H1 (cell line): Measurements from ENCODE around the gene TAPT1. TPM values are rescaled to one million over a fixed set of nuclear protein-coding genes. Genes with fewer than 3 reads are reported as not detected.

Source experiments
- CTCF ChIA-PET: fragments of 300-600 bp; sonication (Branson Sonifier 250); formaldehyde crosslinking; loops from one replicate; lab custom pipeline; 2021; ENCODE audit not compliant: partially characterized antibody; lab: Charles Lee
- POLR2A ChIA-PET: fragments of 300-600 bp; sonication (Branson Sonifier 250); formaldehyde crosslinking; loops from one replicate; lab custom pipeline; 2021; ENCODE audit warnings: inconsistent platforms; ENCODE audit not compliant: partially characterized antibody; lab: Charles Lee
- DNase-seq, 2 experiments: peaks; one replicate each; pipeline versions ENCODE4 v3.0.0 to v3.0.0-alpha.2; 2010 to 2022; ENCODE audit warnings: low spot score in 2 of 2, low read depth in 1 of 2, mixed read lengths in 1 of 2
- FAIRE-seq: peaks from 2 replicates; lab custom pipeline; 2011; peaks lifted over from hg19 to GRCh38; lab: Jason Lieb, UNC
- H2AFZ ChIP-seq: 2 replicates; pipeline ENCODE4 v1.8.1; 2012; ENCODE audit warnings: low read length, inconsistent platforms
- H2AK5ac ChIP-seq: 2 replicates; pipeline ENCODE4 v1.6.1; 2013; ENCODE audit warnings: low read depth, low read length
- H2BK120ac ChIP-seq: replicated peaks from 2 replicates; pipeline ENCODE3; 2013; ENCODE audit warnings: low read depth, low read length, inconsistent platforms
- H2BK12ac ChIP-seq: 2 replicates; pipeline ENCODE4 v1.6.1; 2013; ENCODE audit warnings: low read depth, low read length
- H2BK15ac ChIP-seq: 2 replicates; pipeline ENCODE4 v1.6.1; 2013; ENCODE audit warnings: low read length
- H2BK20ac ChIP-seq: 2 replicates; pipeline ENCODE4 v1.6.1; 2013; ENCODE audit warnings: low read length
- H2BK5ac ChIP-seq: 2 replicates; pipeline ENCODE4 v1.6.1; 2013; ENCODE audit warnings: low read depth, low read length
- H3K14ac ChIP-seq: 2 replicates; pipeline ENCODE4 v1.6.1; 2013; ENCODE audit warnings: inconsistent platforms; ENCODE audit not compliant: insufficient read length
- H3K18ac ChIP-seq: 2 replicates; pipeline ENCODE4 v1.6.1; 2013; ENCODE audit warnings: low read length; ENCODE audit errors: extremely low read depth
- H3K23ac ChIP-seq: 2 replicates; pipeline ENCODE4 v1.6.1; 2013; ENCODE audit warnings: inconsistent platforms; ENCODE audit not compliant: insufficient read length
- H3K23me2 ChIP-seq: 2 replicates; pipeline ENCODE4 v1.6.1; 2013; ENCODE audit warnings: low read depth, low read length
- H3K27ac ChIP-seq: 2 replicates; pipeline ENCODE4 v1.6.1; 2011; ENCODE audit warnings: low read depth, low read length, inconsistent platforms
- H3K27me3 ChIP-seq, 4 experiments: replicated peaks in 1 of 4; 1 replicate in 1 of 4; 2 replicates in 3 of 4; pipeline versions ENCODE4 v1.6.1 to v1.8.1; 2011 to 2013; ENCODE audit warnings: low read length in 3 of 4, mild to moderate bottlenecking in 3 of 4, inconsistent platforms in 2 of 4, mixed read lengths in 2 of 4, moderate library complexity in 1 of 4; ENCODE audit not compliant: control insufficient read depth in 3 of 4, insufficient read depth in 3 of 4; ENCODE audit errors: extremely low read depth in 1 of 4
- H3K36me3 ChIP-seq, 4 experiments: 2 replicates each; pipeline versions ENCODE4 v1.6.1 to v1.8.1; 2011 to 2013; ENCODE audit warnings: mild to moderate bottlenecking in 4 of 4, low read length in 3 of 4, moderate library complexity in 2 of 4, control low read depth in 1 of 4, inconsistent platforms in 1 of 4; ENCODE audit not compliant: insufficient read depth in 4 of 4, control insufficient read depth in 2 of 4
- H3K4ac ChIP-seq: replicated peaks from 2 replicates; pipeline ENCODE3; 2013; ENCODE audit warnings: low read length, low read depth, mixed read lengths, inconsistent platforms; ENCODE audit not compliant: insufficient read length
- H3K4me1 ChIP-seq, 4 experiments: replicated peaks in 1 of 4; 1 replicate in 1 of 4; 2 replicates in 3 of 4; pipeline versions ENCODE4 v1.6.1 to v1.8.1; 2011 to 2013; ENCODE audit warnings: low read length in 3 of 4, inconsistent platforms in 2 of 4, mixed read lengths in 1 of 4; ENCODE audit not compliant: insufficient read depth in 4 of 4, control insufficient read depth in 3 of 4
- H3K4me2 ChIP-seq, 2 experiments: 2 replicates each; pipeline versions ENCODE4 v1.6.1 to v1.8.1; 2011 to 2013; ENCODE audit warnings: low read depth in 2 of 2, low read length in 2 of 2, control low read depth in 1 of 2, inconsistent platforms in 1 of 2, mild to moderate bottlenecking in 1 of 2; ENCODE audit not compliant: insufficient read depth in 1 of 2
- H3K4me3 ChIP-seq, 4 experiments: fragments of 200-600, 300-600 bp in 1 of 4; sonication (generic), shearing (Covaris generic), sonication (Bioruptor Twin) in 1 of 4; 2 replicates each; pipeline versions ENCODE4 v1.5.1 to v1.8.1; 2011 to 2016; ENCODE audit warnings: low read length in 4 of 4, low read depth in 3 of 4, control low read depth in 2 of 4, inconsistent platforms in 2 of 4, mild to moderate bottlenecking in 2 of 4, mixed read lengths in 1 of 4, moderate library complexity in 1 of 4; ENCODE audit not compliant: insufficient read depth in 2 of 4; ENCODE audit errors: extremely low read depth in 1 of 4
- H3K56ac ChIP-seq: replicated peaks from 2 replicates; pipeline ENCODE3; 2013; ENCODE audit warnings: low read depth, mild to moderate bottlenecking, mixed read lengths, low read length, inconsistent platforms; ENCODE audit not compliant: insufficient read length
- H3K79me1 ChIP-seq: 2 replicates; pipeline ENCODE4 v1.6.1; 2013; ENCODE audit warnings: low read depth, low read length, control low read depth
- H3K79me2 ChIP-seq, 2 experiments: 2 replicates each; pipeline versions ENCODE4 v1.6.1 to v1.8.1; 2012 to 2013; ENCODE audit warnings: low read length in 2 of 2, mild to moderate bottlenecking in 2 of 2, inconsistent platforms in 1 of 2; ENCODE audit not compliant: insufficient read depth in 2 of 2, control insufficient read depth in 1 of 2
- H3K9ac ChIP-seq, 4 experiments: replicated peaks in 1 of 4; 1 replicate in 1 of 4; 2 replicates in 3 of 4; pipeline versions ENCODE4 v1.6.1 to v1.8.1; 2011 to 2013; ENCODE audit warnings: low read depth in 3 of 4, low read length in 3 of 4, control low read depth in 2 of 4, mild to moderate bottlenecking in 2 of 4, moderate library complexity in 2 of 4, inconsistent platforms in 1 of 4; ENCODE audit errors: extremely low read depth in 1 of 4
- H3K9me3 ChIP-seq, 2 experiments: 2 replicates each; pipeline versions ENCODE4 v1.6.1 to v1.8.1; 2012 to 2013; ENCODE audit warnings: mild to moderate bottlenecking in 2 of 2, moderate library complexity in 2 of 2, control low read depth in 1 of 2, inconsistent platforms in 1 of 2, low read depth in 1 of 2, low read length in 1 of 2, mixed read lengths in 1 of 2; ENCODE audit not compliant: insufficient read depth in 2 of 2
- H4K20me1 ChIP-seq, 2 experiments: replicated peaks in 1 of 2; 2 replicates each; pipeline versions ENCODE3 to v1.8.1; 2011 to 2013; ENCODE audit warnings: inconsistent platforms in 2 of 2, low read length in 2 of 2, mild to moderate bottlenecking in 1 of 2; ENCODE audit not compliant: insufficient read depth in 2 of 2, control insufficient read depth in 1 of 2
- H4K5ac ChIP-seq: 2 replicates; pipeline ENCODE4 v1.6.1; 2013; ENCODE audit warnings: low read length, low read depth, mixed read lengths, inconsistent platforms; ENCODE audit not compliant: insufficient read length
- H4K8ac ChIP-seq: 2 replicates; pipeline ENCODE4 v1.8.0; 2013; ENCODE audit warnings: mild to moderate bottlenecking, moderate library complexity, low read length, inconsistent platforms; ENCODE audit not compliant: insufficient read depth; ENCODE audit errors: extremely low read depth
- H4K91ac ChIP-seq: replicated peaks from 2 replicates; pipeline ENCODE3; 2013; ENCODE audit warnings: low read length, mixed read lengths, inconsistent platforms; ENCODE audit not compliant: insufficient read length
- BCL11A ChIP-seq, 2 experiments: IDR thresholded peaks; one replicate each; pipeline ENCODE4 v1.6.1; 2011; ENCODE audit warnings: low read depth in 2 of 2, low read length in 2 of 2, mild to moderate bottlenecking in 2 of 2
- CTCF ChIP-seq, 3 experiments: IDR thresholded peaks; 1 replicate in 2 of 3; 2 replicates in 1 of 3; pipeline versions ENCODE4 v1.5.1 to v1.6.1; 2011; ENCODE audit warnings: low read length in 3 of 3, mild to moderate bottlenecking in 3 of 3, inconsistent platforms in 2 of 3, low read depth in 1 of 3, moderate library complexity in 1 of 3; ENCODE audit not compliant: insufficient read depth in 1 of 3; ENCODE audit errors: control extremely low read depth in 1 of 3
- HDAC2 ChIP-seq, 2 experiments: fragments of 300-600 bp in 1 of 2; sonication (generic) in 1 of 2; IDR thresholded peaks; 2 replicates each; pipeline ENCODE4 v1.6.1; 2011 to 2012; ENCODE audit warnings: low read depth in 2 of 2, low read length in 2 of 2, mild to moderate bottlenecking in 2 of 2, moderate library complexity in 2 of 2, borderline replicate concordance in 1 of 2, inconsistent platforms in 1 of 2
- HDAC6 ChIP-seq: IDR thresholded peaks from one replicate; pipeline ENCODE4 v1.7.1; 2012; ENCODE audit warnings: low read depth, mild to moderate bottlenecking, inconsistent platforms, low read length, moderate library complexity
- KDM5A ChIP-seq: fragments of 200-600 bp; IDR thresholded peaks from 2 replicates; pipeline ENCODE4 v1.7.1; 2012; ENCODE audit warnings: mild to moderate bottlenecking, low read length, inconsistent platforms, mixed read lengths
- POU5F1 ChIP-seq: IDR thresholded peaks from 2 replicates; pipeline ENCODE4 v1.6.1; 2011; ENCODE audit warnings: low read depth, mild to moderate bottlenecking, low read length, moderate library complexity
- RBBP5 ChIP-seq: IDR thresholded peaks from 2 replicates; pipeline ENCODE4 v1.7.1; 2012; ENCODE audit warnings: low read depth, mild to moderate bottlenecking, inconsistent platforms, low read length, moderate library complexity, borderline replicate concordance
- SP4 ChIP-seq: IDR thresholded peaks from 2 replicates; pipeline ENCODE4 v1.6.1; 2012; ENCODE audit warnings: low read length, inconsistent platforms
- SRF ChIP-seq: IDR thresholded peaks from 2 replicates; pipeline ENCODE4 v1.6.1; 2011; ENCODE audit warnings: mild to moderate bottlenecking, low read depth, low read length, moderate library complexity
- TAF7 ChIP-seq: optimal IDR thresholded peaks from 2 replicates; pipeline ENCODE3; 2011; ENCODE audit warnings: low read depth, mild to moderate bottlenecking, inconsistent platforms, low read length, moderate library complexity, borderline replicate concordance
- WGBS, 2 experiments: shearing (Covaris generic) in 1 of 2; methylation state at CpG; one replicate each; pipeline versions ENCODE4 v1.1.6 to v1.1.7; 2013 to 2015; ENCODE audit warnings: low lambda C conversion rate in 2 of 2, mixed read lengths in 2 of 2, inconsistent platforms in 1 of 2, low coverage in 1 of 2, missing lambda C conversion rate in 1 of 2; ENCODE audit not compliant: insufficient replicate concordance in 2 of 2, insufficient coverage in 1 of 2, insufficient read length in 1 of 2; ENCODE audit errors: extremely low coverage in 1 of 2, missing lambda C conversion rate in 1 of 2; 5-methylcytosine and 5-hydroxymethylcytosine counted together
- polyA plus RNA-seq, 7 experiments: library from polyadenylated mRNA; depleted of rRNA in 3 of 7; stranded (reverse) in 5 of 7; unstranded in 2 of 7; fragments of >200 nt in 5 of 7; fragments of 200-250 nt in 2 of 7; gene quantifications; 1 replicate in 5 of 7; 2 replicates in 1 of 7; 4 replicates in 1 of 7; pipeline versions ENCODE4 v1.2.1 to v1.2.3, GENCODE V29; 2011 to 2013; ENCODE audit warnings: missing spikeins in 2 of 7, mixed read lengths in 2 of 7
- total RNA-seq: library from RNA; stranded (reverse); fragmentation: NEBNext Ultra II Directional; extraction: Animal tissue kit (Norgen Biotek cat#: 25700); gene quantifications from 2 replicates; pipeline ENCODE4 v1.2.1, GENCODE V29; 2021

Gene TAPT1
- total and polyA plus RNA-seq, 2 of the 8 experiments (the other 6 are each of a cell fraction or from before 2014, with no cell fraction given), result 4.2 to 15.3 TPM

- CTCF ChIA-PET, result interaction anchor here (1.1 to 1.4 kb wide), 2 partner anchors 40 to 47 kb away, joined by 3 read pairs; no protein-coding TSS in a partner anchor
- TF ChIP-seq POU5F1, result no peak
- TF ChIP-seq CTCF (IDR thresholded peaks at IDR 0.05; ENCODE audit: control extremely low read depth in 1 of 3, insufficient read depth in 1 of 3, low read depth in 1 of 3, low read length in 3 of 3), result no peak
- no peak for TF ChIP-seq SP4
- no peak for TF ChIP-seq HDAC6
- no peak for TF ChIP-seq KDM5A
- no peak for TF ChIP-seq HDAC2 (IDR thresholded peaks at IDR 0.05; ENCODE audit: borderline replicate concordance in 1 of 2, low read depth in 2 of 2, low read length in 2 of 2)
- TF ChIP-seq BCL11A (IDR thresholded peaks at IDR 0.05; ENCODE audit: low read depth in 2 of 2, low read length in 2 of 2), result no peak
- TF ChIP-seq TAF7, result no peak
- TF ChIP-seq SRF, result no peak
- TF ChIP-seq RBBP5, result no peak
Observed at GRCh38 chr4:16236402-16237023, 10.2 kb upstream of the TAPT1 start.

More at GRCh38 chr4:16236402-16237023, 10.2 kb upstream of the TAPT1 start:
- H2AFZ ChIP-seq, result no peak overlapping the region
- no peak overlapping the region for H2BK12ac ChIP-seq
- no peaks in the 10 kb centered on the region for H3K23me2 ChIP-seq
- H3K4me3 ChIP-seq, result no peak overlapping the region
- DNase-seq, result no peak
- H3K14ac ChIP-seq, result no peak overlapping the region
- no peaks in the 10 kb centered on the region for H3K79me2 ChIP-seq
- no peaks in the 10 kb centered on the region for H4K20me1 ChIP-seq
- no peak overlapping the region for H3K9ac ChIP-seq
- H3K4me2 ChIP-seq, result no peak overlapping the region
- no peak overlapping the region for H2AK5ac ChIP-seq
- H3K27ac ChIP-seq, result no peak overlapping the region
- no peak overlapping the region for H3K23ac ChIP-seq
- no peak overlapping the region for H2BK20ac ChIP-seq
- H2BK5ac ChIP-seq, result no peak overlapping the region
- no peak overlapping the region for H4K91ac ChIP-seq
- H2BK15ac ChIP-seq, result no peak overlapping the region
- no peak overlapping the region for H3K56ac ChIP-seq
- no peaks in the 10 kb centered on the region for H3K27me3 ChIP-seq
- H2BK120ac ChIP-seq, result no peak overlapping the region
- no peaks in the 10 kb centered on the region for H3K36me3 ChIP-seq
- H3K4ac ChIP-seq, result no peak overlapping the region
- H3K9me3 ChIP-seq, result no peaks in the 10 kb centered on the region
- no peak overlapping the region for H4K5ac ChIP-seq
- no peak overlapping the region for H3K18ac ChIP-seq
- POLR2A ChIA-PET, result interaction anchor here (1.7 kb wide), 1 partner anchor 10 kb away, joined by 10 read pairs; the partner anchor contains the start of gene TAPT1
- no peak for FAIRE-seq
- no peak overlapping the region for H4K8ac ChIP-seq
- WGBS, 2 experiments, result 88 to 100% methylated on average over 3 to 5 of the region's 5 CpGs
- no peaks in the 10 kb centered on the region for H3K79me1 ChIP-seq
- H3K4me1 ChIP-seq, result peaks cover 0 to 3% (median 0%) of the 10 kb centered on the region in 4 experiments; a peak in 1 of 7 replicates
